Upper lobe of left lung (tissue), 4 donors: ENCODE measurements around the gene MRPL18.

Experiments
- CTCF ChIP-seq, 6 experiments: fragments of 450-650 bp in 4 of 6; fragments of 200-600 bp in 2 of 6; sonication (generic) in 2 of 6; IDR thresholded peaks; one replicate each; pipeline ENCODE4 v1.5.1; 2016 to 2019; ENCODE audit warnings: antibody characterized with exemption in 6 of 6
- EP300 ChIP-seq, 4 donors: sonication (generic); formaldehyde crosslinking; IDR thresholded peaks; one replicate each; pipeline ENCODE4 v1.5.1; 2017; ENCODE audit warnings: antibody characterized with exemption in 4 of 4, control low read depth in 2 of 4
- POLR2A ChIP-seq, 4 donors: fragments of 450-650 bp; IDR thresholded peaks; one replicate each; pipeline ENCODE4 v1.5.1; 2016 to 2017; ENCODE audit warnings: antibody characterized with exemption in 4 of 4, mild to moderate bottlenecking in 2 of 4
- POLR2AphosphoS5 ChIP-seq, 2 donors: sonication (generic); formaldehyde crosslinking; IDR thresholded peaks; one replicate each; pipeline ENCODE4 v1.5.1; 2017; ENCODE audit warnings: antibody characterized with exemption in 2 of 2

- TF ChIP-seq CTCF (IDR thresholded peaks at IDR 0.05) (no peak), POLR2A (IDR thresholded peaks at IDR 0.05) (no peak), EP300 (IDR thresholded peaks at IDR 0.05) (no peak), POLR2AphosphoS5 (IDR thresholded peaks at IDR 0.05) (no peak)
Measured at GRCh38 chr6:159746759-159747158, 43.5 kb upstream of the MRPL18 start.
